ENCODE measurements around the gene CDH22. TPM values are rescaled to one million over a fixed set of nuclear protein-coding genes. Genes with fewer than 3 reads are reported as not detected.

CDH22 gene
- total RNA-seq, 1 experiment from 2014 or later = not detected

DNA sequence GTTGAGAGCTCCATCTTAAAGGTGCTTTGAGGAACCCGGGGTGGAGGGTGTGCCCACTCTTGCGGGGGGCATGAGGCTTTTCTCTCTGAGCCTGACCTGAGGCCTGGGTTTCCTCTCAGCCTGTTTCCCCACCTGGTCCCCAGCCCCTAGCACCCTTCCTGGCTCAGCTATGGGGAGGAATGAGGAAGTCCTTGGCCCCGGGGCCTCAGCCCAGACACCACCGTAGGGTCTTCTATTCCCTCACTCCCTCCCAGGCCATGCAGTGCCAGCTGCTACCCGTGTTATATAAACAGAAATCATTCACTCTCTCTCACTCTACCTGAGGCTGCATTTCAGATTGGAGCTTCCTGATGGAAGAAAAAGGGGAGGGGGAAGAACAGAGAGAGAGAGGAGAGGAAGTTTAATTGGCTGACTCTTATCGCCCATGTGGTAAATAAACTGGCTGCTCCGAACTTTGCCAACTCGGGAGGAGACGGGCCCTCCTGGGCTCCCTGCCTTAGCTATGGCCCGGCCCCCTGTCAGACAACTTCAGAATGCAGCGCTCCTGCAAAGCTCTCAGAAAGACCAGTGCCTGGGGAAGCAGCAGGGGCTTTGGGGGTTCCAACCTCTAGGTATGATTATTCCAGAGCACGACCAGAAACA, 2.8 kb downstream of the CDH22 start:
- BruUV-seq (replicated peaks) = no TSS peak
- H3K27ac ChIP-seq (ENCODE audit: low read depth, low read length, poor library complexity, severe bottlenecking) = no peak overlapping the region
- H3K27me3 ChIP-seq (replicated peaks; ENCODE audit: insufficient read depth, low read depth, low read length, poor library complexity) = peaks cover 88% of the 10 kb centered on the region
- H3K36me3 ChIP-seq (ENCODE audit: insufficient read depth, low read length, poor library complexity, severe bottlenecking) = no peaks in the 10 kb centered on the region
- CTCF ChIA-PET = no interaction called here
- TF ChIP-seq EZH2 (IDR thresholded peaks at IDR 0.05; ENCODE audit: borderline replicate concordance, low read depth, low read length, poor library complexity, severe bottlenecking) = no peak
- TF ChIP-seq, protein P1, sequence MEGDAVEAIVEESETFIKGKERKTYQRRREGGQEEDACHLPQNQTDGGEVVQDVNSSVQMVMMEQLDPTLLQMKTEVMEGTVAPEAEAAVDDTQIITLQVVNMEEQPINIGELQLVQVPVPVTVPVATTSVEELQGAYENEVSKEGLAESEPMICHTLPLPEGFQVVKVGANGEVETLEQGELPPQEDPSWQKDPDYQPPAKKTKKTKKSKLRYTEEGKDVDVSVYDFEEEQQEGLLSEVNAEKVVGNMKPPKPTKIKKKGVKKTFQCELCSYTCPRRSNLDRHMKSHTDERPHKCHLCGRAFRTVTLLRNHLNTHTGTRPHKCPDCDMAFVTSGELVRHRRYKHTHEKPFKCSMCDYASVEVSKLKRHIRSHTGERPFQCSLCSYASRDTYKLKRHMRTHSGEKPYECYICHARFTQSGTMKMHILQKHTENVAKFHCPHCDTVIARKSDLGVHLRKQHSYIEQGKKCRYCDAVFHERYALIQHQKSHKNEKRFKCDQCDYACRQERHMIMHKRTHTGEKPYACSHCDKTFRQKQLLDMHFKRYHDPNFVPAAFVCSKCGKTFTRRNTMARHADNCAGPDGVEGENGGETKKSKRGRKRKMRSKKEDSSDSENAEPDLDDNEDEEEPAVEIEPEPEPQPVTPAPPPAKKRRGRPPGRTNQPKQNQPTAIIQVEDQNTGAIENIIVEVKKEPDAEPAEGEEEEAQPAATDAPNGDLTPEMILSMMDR (conservative IDR thresholded peaks at IDR 0.05; ENCODE audit: low read depth, low read length) = no peak
- H3K4me3 ChIP-seq (ENCODE audit: low read depth, low read length, poor library complexity, severe bottlenecking) = no peak overlapping the region
- intact Hi-C loops (cut with micrococcal nuclease; ENCODE audit: unreplicated experiment) = no loop called here
- H3K4me1 ChIP-seq (ENCODE audit: insufficient read depth, low read length, poor library complexity, severe bottlenecking) = peaks cover 7% of the 10 kb centered on the region
- H3K9me3 ChIP-seq (ENCODE audit: low read depth, low read length, poor library complexity, severe bottlenecking) = no peaks in the 10 kb centered on the region
- POLR2A ChIA-PET (ENCODE audit: low non-redundant PET) = no interaction called here
- no peak for DNase-seq (ENCODE audit: low spot score)

DNA sequence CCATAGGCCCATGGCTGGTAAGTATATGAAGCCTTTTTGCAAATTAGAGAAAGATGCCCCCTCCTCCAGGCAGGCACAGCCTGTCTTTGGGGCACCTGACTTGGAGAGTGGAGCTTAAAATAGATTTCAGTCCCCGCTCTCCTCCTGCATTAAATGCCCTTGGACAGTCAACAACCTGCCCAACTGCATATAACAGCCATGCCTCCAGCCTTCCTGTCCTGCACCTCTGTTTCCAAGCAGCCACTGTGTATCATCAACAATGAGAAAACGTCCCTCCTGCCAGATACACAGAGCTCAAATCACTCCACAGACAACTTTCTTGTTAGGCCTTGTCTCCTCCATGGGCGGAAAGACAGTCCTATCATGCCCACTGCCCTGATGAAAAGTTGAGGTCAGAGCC, 3.4 kb downstream of the CDH22 start:
- intact Hi-C loops (cut with micrococcal nuclease; ENCODE audit: unreplicated experiment) = no loop called here
- H3K27me3 ChIP-seq (replicated peaks; ENCODE audit: insufficient read depth, low read depth, low read length, poor library complexity) = peaks cover 88% of the 10 kb centered on the region
- BruUV-seq (replicated peaks) = no TSS peak
- CTCF ChIA-PET = no interaction called here
- TF ChIP-seq, protein P1 (conservative IDR thresholded peaks at IDR 0.05; ENCODE audit: low read depth, low read length) = no peak
- TF ChIP-seq EZH2 (IDR thresholded peaks at IDR 0.05; ENCODE audit: borderline replicate concordance, low read depth, low read length, poor library complexity, severe bottlenecking) = no peak
- H3K4me3 ChIP-seq (ENCODE audit: low read depth, low read length, poor library complexity, severe bottlenecking) = no peak overlapping the region
- POLR2A ChIA-PET (ENCODE audit: low non-redundant PET) = no interaction called here
- no peaks in the 10 kb centered on the region for H3K36me3 ChIP-seq (ENCODE audit: insufficient read depth, low read length, poor library complexity, severe bottlenecking)
- DNase-seq (ENCODE audit: low spot score) = no peak
- peaks cover 7% of the 10 kb centered on the region for H3K4me1 ChIP-seq (ENCODE audit: insufficient read depth, low read length, poor library complexity, severe bottlenecking)
- H3K27ac ChIP-seq (ENCODE audit: low read depth, low read length, poor library complexity, severe bottlenecking) = no peak overlapping the region
- H3K9me3 ChIP-seq (ENCODE audit: low read depth, low read length, poor library complexity, severe bottlenecking) = no peaks in the 10 kb centered on the region

DNA sequence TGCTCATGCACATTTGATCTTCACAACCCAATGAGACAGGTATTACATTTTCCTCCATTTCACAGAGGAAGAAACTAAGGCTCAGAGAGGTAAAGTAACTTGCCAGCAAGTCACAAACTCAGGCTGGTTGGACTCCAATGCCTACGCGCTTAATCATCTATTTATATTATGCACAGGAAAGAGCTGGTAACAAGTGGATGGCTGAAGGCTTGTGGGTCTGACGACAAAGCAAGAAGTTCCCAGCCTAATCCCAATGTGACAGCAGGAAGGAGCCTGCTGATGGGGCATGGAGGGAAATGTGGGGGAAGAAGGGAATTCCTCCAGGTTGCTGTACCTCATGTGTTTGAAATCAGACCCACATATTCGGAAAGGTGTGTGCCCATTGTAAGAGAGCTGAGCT, 3.9 kb downstream of the CDH22 start:
- TF ChIP-seq EZH2 (IDR thresholded peaks at IDR 0.05; ENCODE audit: borderline replicate concordance, low read depth, low read length, poor library complexity, severe bottlenecking) = no peak
- TF ChIP-seq, protein P1 (conservative IDR thresholded peaks at IDR 0.05; ENCODE audit: low read depth, low read length) = no peak
- POLR2A ChIA-PET (ENCODE audit: low non-redundant PET) = no interaction called here
- H3K4me3 ChIP-seq (ENCODE audit: low read depth, low read length, poor library complexity, severe bottlenecking) = no peak overlapping the region
- H3K4me1 ChIP-seq (ENCODE audit: insufficient read depth, low read length, poor library complexity, severe bottlenecking) = peaks cover 7% of the 10 kb centered on the region
- H3K9me3 ChIP-seq (ENCODE audit: low read depth, low read length, poor library complexity, severe bottlenecking) = no peaks in the 10 kb centered on the region
- CTCF ChIA-PET = no interaction called here
- no peak overlapping the region for H3K27ac ChIP-seq (ENCODE audit: low read depth, low read length, poor library complexity, severe bottlenecking)
- no peak for DNase-seq (ENCODE audit: low spot score)
- no peaks in the 10 kb centered on the region for H3K36me3 ChIP-seq (ENCODE audit: insufficient read depth, low read length, poor library complexity, severe bottlenecking)
- BruUV-seq (replicated peaks) = no TSS peak
- peaks cover 83% of the 10 kb centered on the region for H3K27me3 ChIP-seq (replicated peaks; ENCODE audit: insufficient read depth, low read depth, low read length, poor library complexity)
- intact Hi-C loops (cut with micrococcal nuclease; ENCODE audit: unreplicated experiment) = no loop called here

All from A673 (cell line).